HTR-8/SVneo (cell line): ENCODE data around the gene FMNL1.
"Not testable (repeated sequence)": the region's sequence is repeated elsewhere in the genome, so short reads cannot be mapped to it uniquely, and the experiment has no call there.

Experiments used
- DNase-seq: peaks from one replicate; pipeline ENCODE4 v3.0.0; 2011; ENCODE audit warnings: low spot score, mixed read lengths; ENCODE audit not compliant: insufficient read length
- FAIRE-seq: peaks from 2 replicates; lab custom pipeline; 2011; peaks lifted over from hg19 to GRCh38; lab: Jason Lieb, UNC

The FMNL1 gene, protein sequence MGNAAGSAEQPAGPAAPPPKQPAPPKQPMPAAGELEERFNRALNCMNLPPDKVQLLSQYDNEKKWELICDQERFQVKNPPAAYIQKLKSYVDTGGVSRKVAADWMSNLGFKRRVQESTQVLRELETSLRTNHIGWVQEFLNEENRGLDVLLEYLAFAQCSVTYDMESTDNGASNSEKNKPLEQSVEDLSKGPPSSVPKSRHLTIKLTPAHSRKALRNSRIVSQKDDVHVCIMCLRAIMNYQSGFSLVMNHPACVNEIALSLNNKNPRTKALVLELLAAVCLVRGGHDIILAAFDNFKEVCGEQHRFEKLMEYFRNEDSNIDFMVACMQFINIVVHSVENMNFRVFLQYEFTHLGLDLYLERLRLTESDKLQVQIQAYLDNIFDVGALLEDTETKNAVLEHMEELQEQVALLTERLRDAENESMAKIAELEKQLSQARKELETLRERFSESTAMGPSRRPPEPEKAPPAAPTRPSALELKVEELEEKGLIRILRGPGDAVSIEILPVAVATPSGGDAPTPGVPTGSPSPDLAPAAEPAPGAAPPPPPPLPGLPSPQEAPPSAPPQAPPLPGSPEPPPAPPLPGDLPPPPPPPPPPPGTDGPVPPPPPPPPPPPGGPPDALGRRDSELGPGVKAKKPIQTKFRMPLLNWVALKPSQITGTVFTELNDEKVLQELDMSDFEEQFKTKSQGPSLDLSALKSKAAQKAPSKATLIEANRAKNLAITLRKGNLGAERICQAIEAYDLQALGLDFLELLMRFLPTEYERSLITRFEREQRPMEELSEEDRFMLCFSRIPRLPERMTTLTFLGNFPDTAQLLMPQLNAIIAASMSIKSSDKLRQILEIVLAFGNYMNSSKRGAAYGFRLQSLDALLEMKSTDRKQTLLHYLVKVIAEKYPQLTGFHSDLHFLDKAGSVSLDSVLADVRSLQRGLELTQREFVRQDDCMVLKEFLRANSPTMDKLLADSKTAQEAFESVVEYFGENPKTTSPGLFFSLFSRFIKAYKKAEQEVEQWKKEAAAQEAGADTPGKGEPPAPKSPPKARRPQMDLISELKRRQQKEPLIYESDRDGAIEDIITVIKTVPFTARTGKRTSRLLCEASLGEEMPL

DNA sequence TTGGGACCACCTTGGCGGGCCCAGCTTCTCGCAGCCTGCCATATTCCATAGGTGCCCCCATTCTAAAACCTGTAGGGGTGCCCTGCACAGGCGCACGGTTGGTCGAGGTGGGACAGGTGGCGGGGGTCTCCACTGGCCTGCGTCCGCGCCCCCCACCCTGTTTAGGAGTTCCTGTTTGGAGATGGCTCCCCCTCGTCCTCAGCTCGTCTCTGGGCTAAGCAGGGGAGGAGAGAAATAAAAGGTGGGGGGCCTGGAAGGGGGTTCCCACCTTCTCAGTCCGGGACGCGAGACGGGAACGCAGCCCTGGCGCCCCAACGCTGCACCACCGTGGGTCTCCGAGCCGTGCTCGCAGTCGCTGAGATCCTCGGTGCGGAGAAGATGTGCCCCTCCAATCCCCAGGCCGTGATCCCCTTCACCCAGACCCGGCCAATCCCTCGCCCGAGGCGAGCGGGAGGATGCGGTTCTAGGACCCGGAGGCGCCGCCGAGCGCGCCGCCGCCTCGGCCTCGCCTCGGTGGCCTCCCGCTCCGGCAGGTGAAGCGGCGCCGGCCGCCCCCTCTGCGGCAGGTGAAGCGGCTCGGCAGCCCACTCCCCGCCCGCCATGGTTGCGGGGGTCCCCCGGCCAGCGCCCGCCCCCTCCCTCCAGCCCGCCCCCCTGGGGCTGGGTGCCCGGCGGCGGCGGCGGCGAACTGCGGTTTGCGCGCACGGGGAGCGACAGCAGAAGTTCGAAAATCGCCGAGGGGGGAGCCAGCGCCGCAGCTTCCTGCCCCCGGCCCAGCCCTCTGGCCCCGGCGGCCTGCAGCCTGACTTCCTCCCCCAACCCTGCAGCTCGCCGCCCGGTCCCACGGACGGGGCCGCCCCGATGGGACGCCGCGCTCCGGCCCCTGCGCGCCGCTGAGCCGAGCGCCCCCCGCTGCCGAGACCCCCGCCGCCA, at the start of gene FMNL1:
FMNL1 (plus strand) TSS at position 805 of the 933 bp plus-strand sequence. CDS start 240 bp downstream, outside the sequence.
- FAIRE-seq = peak; percentile 51
- DNase-seq = no peak

DNA sequence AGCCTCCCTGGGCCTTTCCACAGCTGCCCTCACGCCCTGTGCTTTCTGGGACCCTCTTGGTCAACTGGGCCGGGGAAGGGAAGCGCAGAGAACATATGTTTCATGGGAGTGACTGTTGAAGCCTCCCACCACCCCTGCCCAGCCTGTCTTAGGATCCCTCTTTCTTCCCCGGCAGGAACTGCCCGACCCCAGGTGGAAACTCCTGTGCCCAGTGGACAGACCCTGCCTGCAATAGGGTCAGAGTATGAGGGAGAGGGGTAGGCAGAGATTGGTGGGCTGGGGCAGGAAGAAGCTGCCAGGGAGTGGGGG, 49.5 kb upstream of the FMNL1 start:
- FAIRE-seq (no peak), DNase-seq (no peak)

DNA sequence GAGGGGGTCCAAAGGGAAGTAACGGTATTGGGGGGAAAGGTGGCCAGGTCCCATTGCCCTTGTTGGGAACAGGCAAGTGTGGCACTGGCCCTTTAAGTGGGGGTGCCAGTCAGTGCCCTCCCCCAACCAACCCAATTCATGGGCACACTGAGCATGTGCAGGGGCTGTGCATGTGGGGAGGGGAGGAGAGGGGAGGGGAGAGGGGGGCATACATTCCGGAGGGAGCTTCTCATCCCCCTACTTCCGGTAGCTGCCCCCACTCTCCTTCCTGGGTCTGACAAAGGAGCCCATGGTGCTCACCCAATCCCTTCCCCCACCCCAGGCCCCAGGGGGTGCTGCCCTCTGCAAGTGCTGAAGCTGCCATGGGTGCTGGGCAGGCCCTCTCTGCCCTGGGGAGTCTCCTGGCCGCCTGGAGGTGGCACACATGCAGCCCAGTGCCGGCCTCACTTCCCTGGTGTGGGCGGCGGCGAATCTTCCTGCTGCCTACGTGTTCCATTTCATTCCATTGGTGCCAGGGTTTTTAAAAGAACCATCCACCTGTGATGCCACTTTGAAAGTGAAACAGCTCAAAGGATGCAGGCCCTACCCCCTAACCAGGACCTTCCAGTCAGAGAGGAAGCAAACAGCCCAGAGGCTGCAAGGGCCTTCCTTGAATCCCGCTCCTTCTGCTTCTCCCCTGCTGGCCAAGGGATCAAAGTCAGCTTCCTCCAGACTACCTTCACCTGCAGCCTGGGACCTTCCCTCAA, 49.0 kb upstream of the FMNL1 start:
- peak; percentile 97 for DNase-seq
- peak; percentile 99 for FAIRE-seq

DNA sequence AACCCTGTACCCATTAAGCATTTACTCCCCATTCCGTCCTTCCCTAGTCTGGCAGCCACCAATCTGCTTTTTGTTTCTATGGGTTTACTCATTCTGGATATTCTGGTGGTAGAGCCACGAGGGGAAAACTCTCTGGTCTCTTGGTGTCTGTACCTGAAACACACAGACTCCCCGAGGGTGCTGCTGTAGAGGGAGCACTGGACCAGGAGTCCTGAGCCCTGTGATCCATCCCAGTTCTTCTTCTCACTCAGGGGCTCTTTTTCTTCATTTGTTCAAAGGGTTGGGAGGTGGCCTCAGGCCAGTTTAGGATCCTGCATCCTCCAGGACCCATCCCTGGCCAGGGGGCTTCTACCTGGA, 45.9 kb upstream of the FMNL1 start:
- DNase-seq (no peak), FAIRE-seq (peak; percentile 16)

DNA sequence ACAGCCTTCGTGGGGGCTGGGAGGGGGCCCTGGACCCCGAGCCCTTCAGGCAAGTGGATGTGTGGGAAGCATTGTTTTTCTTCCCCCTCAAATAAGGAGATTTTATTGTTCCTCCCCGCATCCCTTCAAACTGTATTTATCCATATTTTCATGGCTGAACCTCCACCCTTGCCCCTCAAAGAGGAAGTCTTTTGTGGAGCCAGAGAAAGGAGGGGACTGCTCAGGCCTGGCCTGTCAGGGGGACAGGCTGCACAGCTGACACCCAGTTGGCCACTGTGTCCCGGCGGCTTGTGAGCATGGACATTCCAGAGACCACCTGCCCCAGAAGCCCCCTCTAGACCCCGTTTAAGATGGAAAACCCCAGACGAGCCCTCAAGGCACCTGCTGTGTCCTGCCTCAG, 44.1 kb upstream of the FMNL1 start:
- no peak for DNase-seq

DNA sequence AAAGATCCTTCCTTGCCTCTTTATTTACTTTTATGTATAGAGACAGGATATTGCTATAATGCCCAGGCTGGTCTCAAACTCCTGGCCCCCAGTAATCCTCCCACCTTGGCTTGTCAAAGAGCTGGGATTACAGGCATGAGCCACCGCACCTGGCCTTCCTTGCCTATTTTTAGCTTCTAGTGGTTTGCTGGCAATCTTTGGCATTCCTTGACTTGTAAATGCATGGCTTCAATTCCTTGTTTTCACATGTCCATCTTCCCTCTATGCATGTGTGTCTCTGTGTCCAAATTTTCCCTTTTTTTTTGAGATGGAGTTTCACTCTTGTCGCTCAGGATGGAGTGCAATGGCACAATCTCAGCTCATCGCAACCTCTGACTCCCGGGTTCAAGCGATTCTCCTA, 37.5 kb upstream of the FMNL1 start:
- DNase-seq (no peak), FAIRE-seq (no peak)

More for the DNA sequence above, 44.1 kb upstream of the FMNL1 start:
- FAIRE-seq = no peak

DNA sequence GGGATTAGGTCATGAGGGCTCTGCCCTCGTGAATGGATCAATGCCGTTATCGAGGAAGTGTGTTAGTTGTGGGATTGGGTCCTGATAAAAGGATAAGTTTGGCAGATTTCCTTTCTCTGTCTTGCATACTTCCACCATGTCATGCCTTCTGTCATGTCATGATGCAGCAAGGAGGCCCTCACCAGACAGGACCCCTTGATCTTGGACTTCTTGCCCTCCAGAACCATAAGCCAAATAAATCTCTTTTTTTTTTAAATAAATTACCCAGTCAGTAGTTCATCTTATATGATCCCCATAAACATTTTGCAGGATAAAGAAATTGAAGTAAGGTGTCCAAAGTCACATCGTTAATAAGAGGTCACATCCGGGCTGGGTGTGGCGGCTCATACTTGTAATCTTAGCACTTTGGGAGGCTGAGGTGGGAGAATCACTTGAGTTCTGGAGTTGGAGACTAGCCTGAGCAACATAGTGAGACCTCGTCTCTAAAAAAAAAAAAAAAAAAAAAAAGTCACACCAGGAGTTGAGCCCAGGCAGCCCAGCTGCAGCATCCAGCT, 34.8 kb upstream of the FMNL1 start:
- FAIRE-seq (no peak), DNase-seq (no peak)

DNA sequence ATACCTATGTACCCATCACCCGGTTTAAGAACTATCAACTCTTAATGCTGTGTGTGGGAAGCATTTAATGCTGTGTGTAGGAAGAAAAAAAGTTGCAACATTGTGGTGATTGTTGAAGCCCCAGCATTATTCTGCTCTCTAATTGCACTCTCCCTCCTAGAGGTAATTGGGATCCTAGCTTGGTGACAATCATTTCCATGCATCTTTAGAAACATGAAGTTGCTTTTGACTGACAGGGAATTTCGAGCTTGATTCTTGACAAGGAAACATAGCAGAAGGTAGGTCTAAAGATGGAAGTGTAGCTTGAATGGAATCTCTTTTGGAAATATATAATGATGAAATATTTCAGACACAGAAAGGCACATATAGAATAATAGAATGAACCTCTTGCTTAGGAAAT, 32.7 kb upstream of the FMNL1 start:
- DNase-seq (no peak), FAIRE-seq (peak; percentile 33)

DNA sequence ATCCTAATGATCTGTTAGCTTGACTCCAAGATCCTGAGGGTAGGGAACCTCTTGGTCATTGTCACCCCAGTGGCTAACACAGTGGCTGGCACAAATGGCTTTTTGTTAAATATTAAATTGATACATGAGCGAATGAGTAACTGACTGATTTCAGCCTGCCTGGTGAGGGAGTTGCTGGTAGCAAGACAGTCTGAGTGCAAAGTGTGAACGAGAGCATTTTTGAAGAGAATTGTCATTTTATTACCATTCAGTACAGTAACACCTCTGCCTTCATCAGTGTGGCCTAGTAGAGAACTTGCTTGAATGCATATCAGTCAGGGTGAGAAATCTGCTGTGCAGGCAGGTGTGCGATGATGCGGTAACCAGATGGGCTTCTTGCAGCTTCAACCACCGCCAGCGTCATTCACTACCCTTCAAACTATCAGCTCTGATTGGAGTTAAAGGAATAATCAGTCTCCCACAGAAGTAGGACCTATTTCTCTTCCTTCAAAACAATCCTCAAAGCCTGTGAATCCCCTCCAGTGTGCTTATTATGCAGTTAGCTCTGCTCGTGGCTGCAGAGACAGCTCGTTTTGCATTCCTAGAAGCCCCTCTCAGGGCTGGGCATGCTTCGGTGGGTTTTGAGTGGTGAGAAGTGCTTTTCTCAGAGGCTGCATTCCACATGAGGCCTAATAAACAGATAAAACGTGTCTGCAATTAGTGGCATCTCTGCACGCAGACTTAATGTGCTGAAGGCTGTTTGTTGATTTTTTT, 31.0 kb upstream of the FMNL1 start:
- FAIRE-seq = peak; percentile 13
- DNase-seq = no peak

DNA sequence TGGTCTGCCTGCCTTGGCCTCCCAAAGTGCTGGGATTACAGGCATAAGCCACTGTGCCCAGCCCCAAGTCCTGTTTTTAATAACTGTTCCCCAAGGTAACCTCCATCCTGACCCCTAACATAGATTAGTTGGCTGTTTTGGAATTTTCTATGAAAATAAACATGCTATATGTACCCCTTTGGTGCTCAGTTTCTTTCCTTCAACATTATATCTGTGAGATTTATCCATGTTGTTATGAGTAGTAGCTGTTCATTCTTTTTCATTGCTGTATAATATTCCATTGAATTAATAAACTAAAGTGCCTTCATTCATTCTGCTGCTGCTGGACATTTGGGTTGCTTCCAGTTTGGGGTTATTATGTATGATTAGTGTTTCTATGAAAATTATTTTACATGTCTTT, 26.3 kb upstream of the FMNL1 start:
- FAIRE-seq = no peak
- DNase-seq = no peak

DNA sequence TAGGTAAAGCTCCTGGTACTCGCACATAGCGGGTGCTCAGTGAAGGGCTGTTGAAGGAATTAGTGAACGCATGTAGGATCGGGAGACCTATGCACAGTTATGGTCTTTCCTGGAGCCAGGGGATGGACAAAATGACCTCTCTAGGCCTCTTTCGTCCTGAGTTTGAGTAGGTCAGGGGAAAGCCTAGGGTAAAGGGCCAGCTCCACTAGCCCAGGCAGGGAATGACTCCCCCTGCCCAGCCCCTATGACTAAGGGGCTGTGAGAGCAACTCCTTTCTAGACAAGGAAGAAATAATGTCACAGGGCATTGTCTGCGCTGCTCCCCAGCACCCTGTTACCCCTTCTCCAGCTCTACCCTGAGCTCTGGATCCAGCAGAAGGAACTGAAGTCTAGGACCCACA, 24.6 kb upstream of the FMNL1 start:
- FAIRE-seq (no peak), DNase-seq (no peak)

DNA sequence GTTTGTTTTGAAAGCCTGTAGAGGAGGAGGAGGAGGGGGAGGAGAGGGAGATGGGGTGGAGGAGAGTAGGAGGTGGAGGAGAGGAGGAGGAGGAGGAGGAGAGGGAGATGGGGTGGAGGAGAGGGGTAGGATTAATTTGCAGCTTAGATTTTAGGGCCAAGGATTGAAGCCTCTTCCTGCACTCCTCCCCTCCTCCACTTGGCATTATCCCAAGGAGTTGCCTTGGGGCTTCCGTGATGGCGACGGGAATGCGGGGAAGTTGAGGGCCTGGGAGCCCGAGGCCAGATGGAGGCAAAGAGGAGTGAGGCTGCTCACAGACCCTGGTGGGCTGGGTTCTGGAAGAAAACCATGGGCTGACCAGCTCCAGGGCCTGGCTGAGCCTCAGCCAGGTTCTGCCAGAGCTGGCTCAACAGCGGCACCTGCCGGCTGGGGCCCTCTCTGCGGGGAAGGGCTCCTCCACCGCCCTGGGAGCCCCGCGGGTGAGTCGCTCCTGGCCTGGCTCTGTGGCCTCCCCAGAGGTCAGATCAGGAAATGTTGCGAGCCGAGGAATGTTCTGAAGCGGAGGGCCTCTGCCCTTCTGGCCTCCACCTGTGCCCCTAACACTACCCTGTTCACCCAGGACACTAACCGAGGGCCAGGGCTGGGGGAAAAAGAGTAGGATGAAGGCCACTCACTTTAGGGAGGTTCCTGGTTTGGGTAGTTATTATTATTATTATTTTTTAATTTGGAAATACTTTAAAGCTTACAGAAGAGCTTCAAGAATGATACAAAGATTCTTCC, 23.9 kb upstream of the FMNL1 start:
- FAIRE-seq (peak; percentile 92), DNase-seq (peak; percentile 98)

DNA sequence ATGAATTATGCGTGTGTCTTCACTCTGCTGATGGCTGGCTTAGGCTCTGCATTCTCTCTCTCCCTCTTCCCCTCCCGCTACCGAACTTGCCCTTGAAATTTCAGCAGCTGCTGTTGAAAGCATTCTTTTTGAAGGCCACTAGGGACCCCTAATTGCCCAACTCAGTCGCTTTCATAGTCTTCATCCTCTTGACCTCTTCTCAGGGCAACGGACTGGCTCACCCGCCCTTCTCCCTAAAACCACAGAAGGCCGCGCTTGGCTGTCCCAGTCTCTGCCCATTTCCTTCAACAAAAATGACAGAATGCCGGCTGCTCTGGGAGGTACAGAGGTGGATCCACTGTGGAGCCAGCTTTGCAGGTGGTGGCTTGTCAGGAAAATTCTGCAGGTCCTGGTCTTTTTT, 21.0 kb upstream of the FMNL1 start:
- FAIRE-seq (no peak), DNase-seq (no peak)

DNA sequence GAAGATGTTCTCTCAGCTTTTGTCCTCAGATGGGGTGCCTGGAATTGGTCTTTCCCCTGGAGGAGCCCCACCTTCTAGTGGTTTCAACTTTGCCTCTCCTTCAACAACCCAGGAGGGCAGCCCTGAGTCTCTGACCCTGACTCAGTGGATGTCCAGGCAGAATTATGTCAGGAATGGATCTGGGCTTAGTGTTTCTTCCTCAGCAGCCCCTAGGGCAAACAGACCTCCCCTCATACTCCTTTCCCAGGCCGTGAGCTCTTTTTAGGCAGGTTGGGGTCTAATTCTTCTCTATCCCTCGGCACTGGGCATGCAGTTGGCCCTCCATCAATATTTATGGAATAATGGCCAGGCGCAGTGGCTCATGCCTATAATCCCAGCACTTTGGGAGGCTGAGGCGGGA, 20.2 kb upstream of the FMNL1 start:
- FAIRE-seq = no peak

DNA sequence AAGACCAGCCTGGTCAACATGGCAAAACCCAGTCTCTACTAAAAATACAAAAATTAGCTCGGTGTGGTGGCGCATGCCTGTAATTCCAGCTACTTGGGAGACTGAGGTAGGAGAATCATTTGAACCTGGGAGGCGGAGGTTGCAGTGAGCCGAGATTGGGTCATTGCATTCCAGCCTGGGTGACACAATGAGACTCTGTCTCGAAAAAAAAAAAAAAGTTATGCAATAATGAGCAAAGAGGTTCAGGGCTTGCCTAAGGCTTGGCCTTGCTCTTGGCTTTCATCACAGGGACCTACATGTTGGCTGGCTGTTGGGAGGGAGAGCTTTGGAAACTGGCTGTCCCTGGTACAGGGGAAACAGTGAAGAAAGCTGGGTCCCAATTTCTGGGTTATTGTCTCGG, 19.8 kb upstream of the FMNL1 start:
- not testable (repeated sequence) for FAIRE-seq, DNase-seq

More for the DNA sequence above, 20.2 kb upstream of the FMNL1 start:
- DNase-seq = no peak

DNA sequence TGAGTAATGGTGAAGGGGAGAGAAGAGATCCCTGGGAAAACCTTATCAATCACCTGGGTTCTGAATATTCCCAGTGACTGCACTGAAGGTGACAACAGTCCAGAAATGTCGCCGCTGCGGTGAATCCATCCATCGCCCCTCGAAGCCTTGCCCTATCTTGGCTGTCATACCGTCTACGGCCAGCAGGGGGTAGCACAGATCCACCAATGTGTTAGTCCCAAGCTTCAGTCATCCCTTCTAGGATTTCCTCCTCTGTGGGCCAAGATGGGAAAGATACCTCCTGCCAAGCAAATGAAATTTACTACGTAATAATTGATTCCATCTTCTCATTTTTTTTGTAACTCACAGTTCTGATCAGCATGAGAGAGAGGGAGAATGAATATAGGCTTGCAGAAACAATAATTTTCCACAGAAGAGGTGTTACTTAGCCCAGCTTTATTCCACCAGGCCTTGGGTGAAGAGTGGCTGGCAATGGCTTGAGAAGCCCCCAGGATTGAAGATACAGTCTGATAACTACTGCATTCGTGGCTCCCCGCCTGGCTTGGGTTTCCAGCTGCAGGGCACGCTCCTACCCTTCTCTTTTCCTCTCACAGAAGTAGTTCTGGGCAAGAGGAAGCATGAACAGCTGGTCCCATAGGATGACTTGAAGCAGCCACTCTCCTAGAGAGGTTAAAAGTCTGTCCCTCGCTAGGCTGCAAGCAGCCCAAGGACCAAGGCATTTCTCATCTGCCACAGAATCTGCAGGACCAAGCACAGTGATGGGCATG, 2.6 kb upstream of the FMNL1 start:
- peak; percentile 92 for DNase-seq
- FAIRE-seq = peak; percentile 99

DNA sequence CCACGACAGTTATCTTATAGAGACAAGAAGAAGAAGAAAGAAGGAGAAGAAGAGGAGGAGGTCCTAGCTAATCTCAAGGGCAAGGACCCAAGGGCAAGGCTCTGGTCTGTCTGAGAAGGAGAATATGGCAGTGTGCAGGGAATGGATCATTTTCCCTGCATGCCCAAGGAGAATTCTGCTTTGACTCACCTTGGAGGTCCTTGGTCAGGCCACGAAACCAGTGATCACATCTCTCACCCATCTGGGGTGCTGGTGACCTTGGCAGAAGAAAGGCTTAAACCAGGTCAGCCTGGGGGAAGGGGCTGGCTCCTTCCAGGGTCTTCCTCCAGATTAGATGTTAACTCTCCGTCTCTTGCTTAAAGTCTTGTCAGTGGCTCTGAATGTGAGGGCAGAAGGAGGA, 1.6 kb upstream of the FMNL1 start:
- FAIRE-seq (no peak), DNase-seq (no peak)
